Measurements from ENCODE around the gene AGT.
"Not testable (repeated sequence)": the region's sequence is repeated elsewhere in the genome, so short reads cannot be mapped to it uniquely, and the experiment has no call there.

Gene AGT

GRCh38 chr1:230739564-230740290 is 25.8 kb upstream of the AGT start:
- no peaks in the 10 kb centered on the region for H3K36me3 ChIP-seq (ENCODE audit: control insufficient read depth, insufficient read depth, low read length)
- no peaks in the 10 kb centered on the region for H3K27me3 ChIP-seq (ENCODE audit: control insufficient read depth, insufficient read depth, low read length)
- no peak overlapping the region for H3K4me3 ChIP-seq (ENCODE audit: low read depth, low read length)
- H3K4me1 ChIP-seq (ENCODE audit: control insufficient read depth, insufficient read depth, low read length): no peaks in the 10 kb centered on the region
- H3K9ac ChIP-seq (ENCODE audit: low read depth, low read length): no peak overlapping the region
- H3K27ac ChIP-seq (ENCODE audit: low read depth, low read length): no peak overlapping the region
- H3K9me3 ChIP-seq (ENCODE audit: control insufficient read depth, insufficient read depth, low read length): peaks cover 4% of the 10 kb centered on the region; the same call in 1 of the 2 replicates

- Histone ChIP-seq H3K36me3 (ENCODE audit: control insufficient read depth, insufficient read depth, low read length) (no peaks in the 10 kb centered on the region), H3K9ac (ENCODE audit: low read depth, low read length) (no peak overlapping the region), H3K9me3 (ENCODE audit: control insufficient read depth, insufficient read depth, low read length) (peaks cover 4% of the 10 kb centered on the region; the same call in 1 of the 2 replicates), H3K27me3 (ENCODE audit: control insufficient read depth, insufficient read depth, low read length) (no peaks in the 10 kb centered on the region), H3K27ac (ENCODE audit: low read depth, low read length) (no peak overlapping the region), H3K4me3 (ENCODE audit: low read depth, low read length) (no peak overlapping the region), H3K4me1 (ENCODE audit: control insufficient read depth, insufficient read depth, low read length) (no peaks in the 10 kb centered on the region)
Observed at GRCh38 chr1:230737622-230738262, 23.8 kb upstream of the AGT start.

DNA sequence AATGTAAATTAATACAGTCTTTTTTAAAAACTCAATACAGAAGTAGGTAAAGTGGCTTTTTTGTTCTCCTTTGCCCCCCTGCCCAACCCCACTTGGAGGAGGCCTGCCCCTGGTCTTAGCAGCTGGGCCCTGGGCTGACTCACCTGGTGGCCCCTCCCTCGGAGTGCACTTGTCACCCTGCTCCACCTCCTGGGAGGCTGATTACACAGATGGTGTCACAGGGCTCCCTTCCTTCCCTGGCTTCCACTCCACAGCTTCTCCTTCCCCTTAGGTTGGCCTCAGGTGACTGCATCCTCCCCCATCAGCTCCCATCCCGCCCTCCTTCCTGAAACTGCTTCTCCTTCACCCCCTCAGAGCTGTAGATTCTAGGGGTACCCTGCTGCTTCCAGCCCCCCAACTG is 21.5 kb upstream of the AGT start:
- no peak overlapping the region for H3K9ac ChIP-seq (ENCODE audit: low read depth, low read length)
- no peaks in the 10 kb centered on the region for H3K36me3 ChIP-seq (ENCODE audit: control insufficient read depth, insufficient read depth, low read length)
- no peaks in the 10 kb centered on the region for H3K4me1 ChIP-seq (ENCODE audit: control insufficient read depth, insufficient read depth, low read length)
- no peaks in the 10 kb centered on the region for H3K27me3 ChIP-seq (ENCODE audit: control insufficient read depth, insufficient read depth, low read length)
- H3K27ac ChIP-seq (ENCODE audit: low read depth, low read length): no peak overlapping the region
- H3K4me3 ChIP-seq (ENCODE audit: low read depth, low read length): no peak overlapping the region
- H3K9me3 ChIP-seq (ENCODE audit: control insufficient read depth, insufficient read depth, low read length): peaks cover 4% of the 10 kb centered on the region; the same call in 1 of the 2 replicates

DNA sequence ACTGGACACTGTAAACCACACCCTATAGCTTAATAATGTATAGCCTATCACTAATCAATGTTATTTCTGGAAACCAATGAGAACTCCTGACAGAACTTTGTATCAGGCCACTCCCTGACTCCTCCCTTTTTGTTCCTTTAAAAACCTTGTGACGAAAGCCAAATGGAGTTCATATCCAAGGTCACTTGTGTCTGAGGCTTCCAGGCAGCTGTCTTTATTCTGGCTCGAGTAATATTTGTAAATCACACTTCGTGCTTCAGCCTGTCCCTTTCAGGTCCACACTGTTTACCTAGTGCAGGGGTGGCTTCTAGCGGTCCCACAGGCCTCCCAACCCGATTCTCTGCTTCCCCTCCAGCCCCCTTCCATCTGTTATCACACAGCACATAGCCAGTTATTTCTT is 17.1 kb upstream of the AGT start:
- Histone ChIP-seq H3K9me3 (ENCODE audit: control insufficient read depth, insufficient read depth, low read length) (no peaks in the 10 kb centered on the region), H3K4me3 (ENCODE audit: low read depth, low read length) (no peak overlapping the region), H3K27ac (ENCODE audit: low read depth, low read length) (no peak overlapping the region), H3K27me3 (ENCODE audit: control insufficient read depth, insufficient read depth, low read length) (no peaks in the 10 kb centered on the region), H3K4me1 (ENCODE audit: control insufficient read depth, insufficient read depth, low read length) (peaks cover 13% of the 10 kb centered on the region), H3K36me3 (ENCODE audit: control insufficient read depth, insufficient read depth, low read length) (no peaks in the 10 kb centered on the region), H3K9ac (ENCODE audit: low read depth, low read length) (no peak overlapping the region)

DNA sequence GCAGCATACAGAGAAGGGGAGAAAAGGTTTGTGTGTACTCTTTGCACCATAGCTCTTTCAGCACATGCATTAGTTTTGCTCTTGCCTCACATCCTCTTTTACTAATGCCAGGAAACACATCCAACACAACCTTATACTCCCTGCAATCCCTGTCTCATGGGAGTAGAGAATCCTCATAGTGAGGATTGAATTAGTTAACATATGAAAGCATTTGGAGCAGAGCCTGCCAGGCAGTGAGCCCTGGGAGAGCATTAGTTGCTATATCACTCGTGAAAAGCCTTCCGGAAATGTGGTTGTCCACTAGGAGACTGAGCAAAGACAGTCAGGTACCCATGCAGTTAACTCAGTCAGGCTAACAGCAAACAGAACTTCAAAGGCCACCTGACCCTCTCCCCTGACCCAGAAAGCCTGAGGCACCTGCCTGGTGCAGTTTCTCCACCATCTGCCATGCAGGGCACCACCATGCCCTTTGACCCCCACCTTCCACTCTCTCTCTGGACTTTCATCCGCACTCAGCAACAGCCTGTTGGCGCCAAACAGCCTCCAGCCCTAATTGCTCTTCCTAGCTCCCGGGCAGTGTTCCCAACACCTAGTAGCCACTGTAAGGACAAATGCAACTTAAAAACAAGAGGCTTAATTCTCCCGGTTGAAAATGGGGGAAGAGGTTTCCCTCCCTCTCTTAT is 14.9 kb upstream of the AGT start:
- no peaks in the 10 kb centered on the region for H3K27me3 ChIP-seq (ENCODE audit: control insufficient read depth, insufficient read depth, low read length)
- H3K36me3 ChIP-seq (ENCODE audit: control insufficient read depth, insufficient read depth, low read length): no peaks in the 10 kb centered on the region
- H3K27ac ChIP-seq (ENCODE audit: low read depth, low read length): no peak overlapping the region
- no peak overlapping the region for H3K4me3 ChIP-seq (ENCODE audit: low read depth, low read length)
- no peaks in the 10 kb centered on the region for H3K9me3 ChIP-seq (ENCODE audit: control insufficient read depth, insufficient read depth, low read length)
- no peak overlapping the region for H3K9ac ChIP-seq (ENCODE audit: low read depth, low read length)
- H3K4me1 ChIP-seq (ENCODE audit: control insufficient read depth, insufficient read depth, low read length): peaks cover 13% of the 10 kb centered on the region

DNA sequence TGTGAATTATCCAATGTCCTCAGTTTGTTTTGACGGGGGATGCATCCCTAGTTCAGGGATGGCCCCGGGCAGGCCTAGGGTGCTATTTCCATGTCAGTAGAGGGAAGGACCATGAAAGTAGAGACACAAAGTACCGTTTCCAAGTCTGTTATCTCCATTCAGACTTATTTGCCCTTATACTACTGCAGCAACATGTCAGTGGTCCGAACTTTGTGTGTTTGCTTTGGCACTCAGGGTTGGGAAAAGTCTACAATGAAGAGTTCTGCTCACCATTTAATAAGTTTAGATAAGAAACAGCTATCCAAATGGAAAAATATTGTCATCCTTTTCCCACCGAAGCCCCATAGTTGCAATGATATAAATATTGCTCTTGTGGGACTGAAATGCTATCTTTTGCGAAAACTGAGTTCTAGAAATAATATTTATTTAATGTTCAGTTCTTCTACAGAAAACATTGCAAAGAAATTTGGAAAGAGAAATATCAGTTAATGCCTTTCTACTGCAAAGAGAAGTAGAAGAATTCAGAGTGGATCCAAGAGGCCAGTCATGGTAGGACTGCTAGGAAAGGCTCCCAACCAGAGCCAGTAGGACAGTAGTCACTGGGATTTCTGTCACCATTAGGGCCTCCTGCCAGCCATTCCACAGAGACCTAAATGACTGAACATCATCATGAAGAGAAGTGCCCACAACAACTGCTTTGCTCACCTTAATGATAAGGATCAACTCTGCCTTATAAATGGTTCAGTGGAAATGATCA is 11.5 kb upstream of the AGT start:
- H3K9ac ChIP-seq (ENCODE audit: low read depth, low read length): no peak overlapping the region
- H3K4me3 ChIP-seq (ENCODE audit: low read depth, low read length): no peak overlapping the region
- H3K9me3 ChIP-seq (ENCODE audit: control insufficient read depth, insufficient read depth, low read length): 0 out of 2 replicates have a peak, but pooled peaks cover 8% of the 10 kb centered on the region

GRCh38 chr1:230721849-230722522 is 8.1 kb upstream of the AGT start:
- not testable (repeated sequence) for H3K27me3 ChIP-seq (ENCODE audit: control insufficient read depth, insufficient read depth, low read length); H3K36me3 ChIP-seq (ENCODE audit: control insufficient read depth, insufficient read depth, low read length); H3K4me1 ChIP-seq (ENCODE audit: control insufficient read depth, insufficient read depth, low read length); H3K9me3 ChIP-seq (ENCODE audit: control insufficient read depth, insufficient read depth, low read length); H3K4me3 ChIP-seq (ENCODE audit: low read depth, low read length); H3K9ac ChIP-seq (ENCODE audit: low read depth, low read length); H3K27ac ChIP-seq (ENCODE audit: low read depth, low read length)

More for the DNA sequence above, 11.5 kb upstream of the AGT start:
- Histone ChIP-seq H3K27ac (ENCODE audit: low read depth, low read length) (no peak overlapping the region), H3K36me3 (ENCODE audit: control insufficient read depth, insufficient read depth, low read length) (no peaks in the 10 kb centered on the region), H3K4me1 (ENCODE audit: control insufficient read depth, insufficient read depth, low read length) (peaks cover 13% of the 10 kb centered on the region), H3K27me3 (ENCODE audit: control insufficient read depth, insufficient read depth, low read length) (no peaks in the 10 kb centered on the region)

- Histone ChIP-seq H3K27me3 (ENCODE audit: control insufficient read depth, insufficient read depth, low read length) (no peaks in the 10 kb centered on the region), H3K9ac (ENCODE audit: low read depth, low read length) (no peak overlapping the region), H3K4me1 (ENCODE audit: control insufficient read depth, insufficient read depth, low read length) (no peaks in the 10 kb centered on the region), H3K36me3 (ENCODE audit: control insufficient read depth, insufficient read depth, low read length) (no peaks in the 10 kb centered on the region), H3K9me3 (ENCODE audit: control insufficient read depth, insufficient read depth, low read length) (0 out of 2 replicates have a peak, but pooled peaks cover 6% of the 10 kb centered on the region), H3K4me3 (ENCODE audit: low read depth, low read length) (no peak overlapping the region), H3K27ac (ENCODE audit: low read depth, low read length) (no peak overlapping the region)
Observed at GRCh38 chr1:230717251-230717650, 3.3 kb upstream of the AGT start.

DNA sequence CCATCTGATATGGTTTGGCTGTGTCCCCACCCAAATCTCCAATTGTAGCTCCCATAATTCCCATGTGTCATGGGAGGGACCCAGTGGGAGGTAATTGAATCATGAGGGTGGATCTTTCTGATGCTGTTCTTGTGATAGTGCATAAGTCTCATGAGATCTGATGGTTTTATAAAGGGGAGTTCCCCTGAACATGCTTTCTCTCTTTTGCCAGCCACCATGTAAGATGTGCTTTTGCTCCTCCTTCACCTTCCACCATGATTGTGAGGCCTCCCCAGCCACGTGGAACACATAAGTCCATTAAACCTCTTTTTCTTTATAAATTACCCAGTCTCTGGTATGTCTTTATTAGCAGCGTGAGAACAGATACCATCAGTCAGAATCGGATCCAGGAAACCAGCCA is 2.5 kb upstream of the AGT start:
- not testable (repeated sequence) for H3K9me3 ChIP-seq (ENCODE audit: control insufficient read depth, insufficient read depth, low read length); H3K36me3 ChIP-seq (ENCODE audit: control insufficient read depth, insufficient read depth, low read length)

DNA sequence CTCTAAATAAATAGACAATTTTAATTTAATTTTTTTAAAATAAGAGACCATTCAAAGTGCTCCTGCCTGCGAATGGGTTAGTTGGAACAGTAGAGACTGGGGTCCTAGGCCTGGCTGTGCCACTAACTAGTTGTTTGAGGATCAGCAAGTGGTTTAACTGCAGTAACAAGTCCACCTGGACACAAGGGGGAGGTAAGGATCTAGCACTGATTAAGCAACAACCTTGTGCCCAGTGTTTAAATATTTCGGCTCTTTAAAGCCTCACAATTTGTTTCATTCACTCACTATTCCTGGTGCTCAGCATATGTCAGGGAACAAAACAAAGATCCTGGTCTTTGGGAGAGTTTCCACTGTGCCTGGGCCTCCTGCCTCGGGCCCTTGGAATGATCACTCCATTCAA is 1.6 kb upstream of the AGT start:
- no peak overlapping the region for H3K9ac ChIP-seq (ENCODE audit: low read depth, low read length)
- no peaks in the 10 kb centered on the region for H3K9me3 ChIP-seq (ENCODE audit: control insufficient read depth, insufficient read depth, low read length)

More for the DNA sequence above, 2.5 kb upstream of the AGT start:
- H3K4me3 ChIP-seq (ENCODE audit: low read depth, low read length); H3K27ac ChIP-seq (ENCODE audit: low read depth, low read length); H3K27me3 ChIP-seq (ENCODE audit: control insufficient read depth, insufficient read depth, low read length); H3K9ac ChIP-seq (ENCODE audit: low read depth, low read length); H3K4me1 ChIP-seq (ENCODE audit: control insufficient read depth, insufficient read depth, low read length): not testable (repeated sequence)

More for the DNA sequence above, 1.6 kb upstream of the AGT start:
- Histone ChIP-seq H3K36me3 (ENCODE audit: control insufficient read depth, insufficient read depth, low read length) (no peaks in the 10 kb centered on the region), H3K4me1 (ENCODE audit: control insufficient read depth, insufficient read depth, low read length) (no peaks in the 10 kb centered on the region), H3K27me3 (ENCODE audit: control insufficient read depth, insufficient read depth, low read length) (no peaks in the 10 kb centered on the region), H3K4me3 (ENCODE audit: low read depth, low read length) (no peak overlapping the region), H3K27ac (ENCODE audit: low read depth, low read length) (no peak overlapping the region)
